Suprapubic skin (tissue), 4 donors: ENCODE measurements around the gene TPD52L2.

Experiments used
- EP300 ChIP-seq: sonication (generic); formaldehyde crosslinking; IDR thresholded peaks from one replicate; pipeline ENCODE4 v1.6.1; 2017; ENCODE audit warnings: antibody characterized with exemption
- POLR2A ChIP-seq, 2 donors: fragments of 450-650 bp; IDR thresholded peaks; one replicate each; pipeline ENCODE4 v1.6.1; 2017; ENCODE audit warnings: antibody characterized with exemption in 2 of 2, mild to moderate bottlenecking in 2 of 2, moderate library complexity in 2 of 2
- POLR2AphosphoS5 ChIP-seq, 3 donors: sonication (generic); formaldehyde crosslinking; IDR thresholded peaks; one replicate each; pipeline ENCODE4 v1.6.1; 2017; ENCODE audit warnings: antibody characterized with exemption in 3 of 3
- TF ChIP-seq, protein P1 (sequence below), 2 donors: fragments of 200-600 bp in 1 of 2; fragments of 450-650 bp in 1 of 2; sonication (generic) in 1 of 2; IDR thresholded peaks; one replicate each; pipeline ENCODE4 v1.5.1; 2016 to 2019; ENCODE audit warnings: antibody characterized with exemption in 2 of 2, mild to moderate bottlenecking in 1 of 2, moderate library complexity in 1 of 2

DNA sequence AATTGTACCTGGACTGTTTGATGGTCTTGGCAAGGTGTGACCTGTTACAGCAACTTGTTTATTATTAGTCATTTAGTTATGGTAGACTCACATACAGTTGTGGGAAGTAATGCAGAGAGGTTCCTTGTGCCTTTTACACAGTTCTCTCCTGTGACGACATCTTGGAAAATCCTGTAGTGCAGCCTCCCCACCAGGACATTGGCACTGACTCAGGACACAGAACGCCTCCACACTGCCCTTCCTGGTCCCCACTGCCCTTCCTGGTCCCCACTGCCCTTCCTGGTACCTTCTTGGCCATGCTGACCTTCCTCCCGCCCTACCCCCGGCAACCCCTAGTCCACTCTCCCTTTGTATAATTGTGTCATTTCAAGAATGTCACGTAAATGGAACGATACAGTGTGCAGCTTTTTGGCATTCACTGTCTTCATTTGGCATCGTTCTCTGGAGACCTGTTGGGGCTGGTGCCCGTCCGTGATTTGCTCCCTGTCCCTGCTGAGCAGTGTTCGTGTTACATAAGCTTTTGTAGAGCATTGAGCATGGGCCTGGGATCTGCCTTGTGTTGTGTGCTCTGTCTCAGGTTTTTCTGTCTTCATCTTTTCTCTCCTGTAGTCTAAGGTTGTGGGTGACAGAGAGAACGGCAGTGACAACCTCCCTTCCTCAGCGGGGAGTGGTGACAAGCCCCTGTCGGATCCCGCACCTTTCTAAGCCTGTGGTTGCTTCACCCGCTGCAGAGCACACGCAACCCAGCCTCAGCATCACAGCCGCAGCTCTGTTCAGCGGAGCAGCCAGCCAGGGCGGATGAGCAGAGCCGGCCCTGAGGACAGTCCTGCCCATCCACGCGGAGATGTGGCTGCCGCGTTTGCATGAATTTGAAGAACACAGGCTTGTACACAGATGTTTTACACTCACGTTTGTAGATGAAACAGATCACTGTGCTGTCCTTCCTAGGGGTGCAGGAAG lies 24.5 kb downstream of the TPD52L2 start:
- TF ChIP-seq, protein P1, sequence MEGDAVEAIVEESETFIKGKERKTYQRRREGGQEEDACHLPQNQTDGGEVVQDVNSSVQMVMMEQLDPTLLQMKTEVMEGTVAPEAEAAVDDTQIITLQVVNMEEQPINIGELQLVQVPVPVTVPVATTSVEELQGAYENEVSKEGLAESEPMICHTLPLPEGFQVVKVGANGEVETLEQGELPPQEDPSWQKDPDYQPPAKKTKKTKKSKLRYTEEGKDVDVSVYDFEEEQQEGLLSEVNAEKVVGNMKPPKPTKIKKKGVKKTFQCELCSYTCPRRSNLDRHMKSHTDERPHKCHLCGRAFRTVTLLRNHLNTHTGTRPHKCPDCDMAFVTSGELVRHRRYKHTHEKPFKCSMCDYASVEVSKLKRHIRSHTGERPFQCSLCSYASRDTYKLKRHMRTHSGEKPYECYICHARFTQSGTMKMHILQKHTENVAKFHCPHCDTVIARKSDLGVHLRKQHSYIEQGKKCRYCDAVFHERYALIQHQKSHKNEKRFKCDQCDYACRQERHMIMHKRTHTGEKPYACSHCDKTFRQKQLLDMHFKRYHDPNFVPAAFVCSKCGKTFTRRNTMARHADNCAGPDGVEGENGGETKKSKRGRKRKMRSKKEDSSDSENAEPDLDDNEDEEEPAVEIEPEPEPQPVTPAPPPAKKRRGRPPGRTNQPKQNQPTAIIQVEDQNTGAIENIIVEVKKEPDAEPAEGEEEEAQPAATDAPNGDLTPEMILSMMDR (IDR thresholded peaks at IDR 0.05) = no peak
- TF ChIP-seq EP300 = no peak
- no peak for TF ChIP-seq POLR2AphosphoS5 (IDR thresholded peaks at IDR 0.05)
- no peak for TF ChIP-seq POLR2A (IDR thresholded peaks at IDR 0.05)
